HG03442 (cell line): ENCODE results near the gene SUMO3.

Experiments used
- ATAC-seq: cut with Tn5 transposase; IDR thresholded peaks from one replicate; pipeline ENCODE4 v1.9.1; 2021; ENCODE audit warnings: mild to moderate bottlenecking, moderate library complexity; ENCODE audit not compliant: unreplicated experiment

SUMO3 gene

GRCh38 chr21:44780767-44781459, 36.9 kb downstream of the SUMO3 start:
- no peak for ATAC-seq

- no peak for ATAC-seq
These were observed 37.7 kb downstream of the SUMO3 start for GRCh38 chr21:44780137-44780502.

DNA sequence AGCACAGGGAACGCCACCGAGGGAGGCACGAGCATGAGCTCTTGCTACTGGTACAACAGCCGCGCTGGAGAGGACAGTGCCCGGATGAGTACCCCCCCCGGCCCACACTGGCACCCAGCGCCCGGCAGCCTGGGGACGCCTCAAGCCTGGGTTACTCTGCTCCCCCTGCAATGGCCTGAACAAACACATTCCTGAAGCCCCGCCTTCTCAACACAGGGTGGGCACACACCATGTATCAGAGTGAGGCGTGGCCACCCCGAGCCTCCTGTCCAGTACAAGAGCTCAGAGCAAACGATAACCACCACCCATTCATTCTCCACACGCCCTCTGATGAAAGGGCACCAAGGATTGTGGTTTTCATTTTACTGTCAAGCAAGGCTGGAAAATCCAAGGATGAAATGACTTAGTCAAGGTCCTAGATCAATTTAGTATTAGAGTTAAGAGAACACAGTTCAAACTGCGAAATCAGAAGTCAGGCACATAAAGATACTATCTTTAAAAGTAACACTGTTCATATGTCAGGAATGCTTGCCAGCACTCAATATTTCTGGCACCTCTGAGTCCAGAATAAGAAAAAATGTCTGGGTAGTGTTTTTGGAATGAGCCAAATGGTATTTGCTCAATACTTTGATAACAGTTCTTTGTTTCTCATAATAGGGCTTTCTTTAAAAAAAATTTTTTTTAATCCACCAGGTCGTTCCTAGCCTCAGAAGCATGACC, 38.3 kb downstream of the SUMO3 start:
- ATAC-seq, result no peak

DNA sequence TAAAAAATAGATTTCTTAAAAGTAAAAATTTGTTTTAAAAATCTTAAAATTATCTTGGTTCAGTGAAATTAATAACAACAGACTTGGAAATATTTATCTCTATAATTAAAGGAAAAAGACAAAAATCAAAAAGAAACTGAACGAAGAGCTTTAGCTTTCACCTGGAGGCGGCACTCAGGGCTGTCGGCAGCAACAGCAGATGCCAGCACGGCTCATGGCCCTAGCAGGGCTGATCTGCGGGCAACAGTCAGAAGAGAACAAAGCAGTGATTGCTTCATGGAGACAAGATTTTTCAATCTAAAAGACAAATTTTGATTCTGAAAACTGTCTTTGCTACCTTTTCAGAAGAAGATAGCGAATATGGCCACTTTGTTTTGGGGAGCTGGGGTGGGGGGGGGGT, 38.9 kb downstream of the SUMO3 start:
- ATAC-seq, result no peak

DNA sequence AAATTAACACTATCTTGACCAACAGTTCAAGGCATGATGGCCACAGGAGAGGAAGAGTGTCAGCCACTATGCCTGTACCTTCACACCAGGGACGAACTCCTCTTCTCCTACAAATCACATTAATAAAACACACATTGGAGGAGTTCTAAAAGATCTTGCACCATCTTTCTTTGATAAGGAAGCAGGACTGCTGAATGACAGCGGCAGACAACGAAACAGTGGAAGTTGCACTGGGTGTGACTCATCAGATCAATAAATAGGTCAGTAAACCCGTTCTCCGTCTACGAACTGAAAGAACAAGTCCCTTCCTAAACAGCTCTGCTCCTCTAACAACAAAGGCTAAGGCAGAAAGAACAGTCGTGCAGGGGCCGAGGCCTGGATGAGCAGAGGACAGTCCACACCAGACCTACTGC, 39.4 kb downstream of the SUMO3 start:
- ATAC-seq, result no peak

DNA sequence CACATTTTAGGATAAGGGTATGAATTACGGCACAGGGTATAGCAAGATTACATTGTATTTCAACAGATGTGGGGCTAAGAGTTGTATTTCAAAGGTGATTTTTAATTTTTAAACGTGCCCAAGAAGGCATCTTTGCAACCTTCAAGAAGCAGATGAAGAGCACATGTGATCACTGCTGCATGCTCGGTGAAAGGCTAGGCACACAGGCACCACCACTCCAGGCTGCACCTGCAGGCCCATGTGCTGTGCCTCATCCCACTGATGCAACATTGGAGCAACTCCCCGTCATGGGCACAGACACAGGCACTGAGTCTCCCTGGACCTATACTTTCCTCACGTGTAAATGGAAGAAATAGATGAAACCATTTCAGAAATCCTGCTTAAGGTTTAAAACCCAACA, 39.8 kb downstream of the SUMO3 start:
- ATAC-seq, result no peak

- no peak for ATAC-seq
These were observed 42.9 kb downstream of the SUMO3 start for GRCh38 chr21:44774972-44775371.

- no peak for ATAC-seq
These were observed 44.5 kb downstream of the SUMO3 start for GRCh38 chr21:44773291-44773932.

DNA sequence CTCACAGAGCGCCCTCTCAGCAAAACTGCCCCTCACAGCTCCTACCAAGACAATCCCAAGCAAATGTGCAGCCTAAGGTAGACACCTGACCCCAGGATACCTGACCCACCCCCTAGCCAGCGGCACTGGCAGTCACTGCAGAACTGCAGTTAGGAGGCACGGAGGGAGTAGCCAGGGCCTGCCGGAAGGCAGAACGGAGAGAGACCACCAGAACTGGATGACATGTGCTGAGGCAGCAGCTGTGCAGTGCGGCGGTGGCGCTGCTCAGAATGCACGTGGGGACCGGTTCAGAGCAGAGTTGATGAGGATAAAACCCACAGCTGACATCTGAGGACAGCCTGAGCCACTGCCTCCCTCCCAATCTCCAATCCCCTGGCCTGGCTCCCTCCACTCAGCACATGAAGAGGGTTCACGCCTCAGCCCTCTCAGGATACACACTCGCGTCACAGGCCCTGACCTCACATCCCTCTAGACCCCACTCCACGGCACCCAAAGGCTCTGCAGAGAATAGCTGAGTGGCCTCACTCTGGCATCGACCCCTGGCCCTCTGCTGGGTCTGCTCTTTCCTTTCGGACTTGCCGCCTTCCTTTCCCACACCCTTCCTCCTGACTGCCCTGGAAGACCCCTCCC, 45.9 kb downstream of the SUMO3 start:
- no peak for ATAC-seq

DNA sequence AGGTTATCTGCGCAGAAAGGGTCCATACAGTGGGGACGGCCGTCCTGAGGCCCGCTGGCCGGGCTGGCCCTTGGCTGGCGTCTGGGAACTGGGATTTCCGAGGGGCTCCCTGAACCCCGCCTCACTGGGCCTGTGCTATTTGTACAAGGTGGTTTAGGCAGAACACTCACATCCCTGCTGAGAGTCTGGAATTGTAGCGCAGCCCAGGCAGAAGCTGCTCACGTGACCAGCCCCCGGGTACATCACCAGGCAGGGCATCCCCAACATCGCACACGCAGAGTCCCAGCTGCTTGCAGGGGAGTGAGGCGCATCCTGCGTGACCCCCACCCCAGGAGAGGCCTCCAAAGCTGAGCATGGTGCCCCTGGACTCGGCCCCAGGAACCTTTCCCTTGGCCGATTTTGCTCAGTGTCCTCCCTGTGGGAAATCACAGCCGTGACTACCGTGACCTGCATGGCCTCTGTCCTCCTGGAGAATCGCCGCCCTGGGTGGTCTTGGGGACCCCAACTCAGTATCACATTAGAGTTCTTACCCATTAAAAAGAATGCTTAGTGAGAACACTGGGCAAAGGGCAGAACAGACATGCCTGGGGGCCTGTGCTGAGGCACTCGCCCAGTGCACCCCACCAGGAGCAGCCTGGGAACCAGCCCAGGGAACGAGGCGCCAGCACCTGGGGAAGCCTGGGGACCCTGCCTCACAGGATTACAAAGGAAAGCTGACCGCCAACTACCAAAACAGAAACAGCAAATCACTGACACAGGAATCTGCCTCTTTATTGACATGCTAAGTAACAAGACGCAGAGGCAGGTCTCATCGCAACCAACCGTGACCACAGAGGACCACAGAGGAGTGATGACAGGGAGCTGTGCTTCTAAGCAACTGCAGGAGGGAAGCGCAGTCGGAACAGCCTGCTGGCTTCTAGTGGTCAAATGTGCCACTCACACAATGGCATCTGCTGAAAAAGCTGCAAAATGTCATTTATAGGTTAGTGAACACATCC, 49.7 kb downstream of the SUMO3 start:
- no peak for ATAC-seq

DNA sequence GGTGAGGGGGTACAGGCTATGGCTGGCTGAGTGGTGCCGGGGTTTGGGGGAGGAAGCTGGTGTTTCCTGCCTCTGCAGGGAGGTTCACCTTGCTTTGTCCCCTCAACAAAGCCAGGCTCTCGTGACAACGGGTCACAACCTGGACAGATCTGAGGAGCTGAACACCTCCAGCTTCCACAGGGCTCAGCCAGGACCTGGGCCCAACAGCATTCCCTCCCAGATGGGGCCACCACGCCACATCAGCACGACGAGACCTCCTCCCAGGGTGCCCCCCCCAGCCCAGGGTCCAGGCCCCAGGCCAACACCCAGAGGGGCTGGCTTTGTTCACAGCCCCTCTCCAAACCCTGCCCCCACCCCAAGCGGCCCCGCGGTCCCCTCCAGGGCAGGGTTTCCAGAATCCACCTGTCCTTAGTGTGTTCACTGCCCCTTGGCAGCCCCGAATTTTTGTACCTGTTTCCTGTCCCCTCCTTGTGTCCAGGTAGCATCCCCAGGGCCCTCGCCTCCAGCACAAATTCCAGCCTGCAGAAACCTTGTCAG, 51.0 kb downstream of the SUMO3 start:
- no peak for ATAC-seq

- ATAC-seq, result no peak
These were observed 51.6 kb downstream of the SUMO3 start for GRCh38 chr21:44766014-44766817.

DNA sequence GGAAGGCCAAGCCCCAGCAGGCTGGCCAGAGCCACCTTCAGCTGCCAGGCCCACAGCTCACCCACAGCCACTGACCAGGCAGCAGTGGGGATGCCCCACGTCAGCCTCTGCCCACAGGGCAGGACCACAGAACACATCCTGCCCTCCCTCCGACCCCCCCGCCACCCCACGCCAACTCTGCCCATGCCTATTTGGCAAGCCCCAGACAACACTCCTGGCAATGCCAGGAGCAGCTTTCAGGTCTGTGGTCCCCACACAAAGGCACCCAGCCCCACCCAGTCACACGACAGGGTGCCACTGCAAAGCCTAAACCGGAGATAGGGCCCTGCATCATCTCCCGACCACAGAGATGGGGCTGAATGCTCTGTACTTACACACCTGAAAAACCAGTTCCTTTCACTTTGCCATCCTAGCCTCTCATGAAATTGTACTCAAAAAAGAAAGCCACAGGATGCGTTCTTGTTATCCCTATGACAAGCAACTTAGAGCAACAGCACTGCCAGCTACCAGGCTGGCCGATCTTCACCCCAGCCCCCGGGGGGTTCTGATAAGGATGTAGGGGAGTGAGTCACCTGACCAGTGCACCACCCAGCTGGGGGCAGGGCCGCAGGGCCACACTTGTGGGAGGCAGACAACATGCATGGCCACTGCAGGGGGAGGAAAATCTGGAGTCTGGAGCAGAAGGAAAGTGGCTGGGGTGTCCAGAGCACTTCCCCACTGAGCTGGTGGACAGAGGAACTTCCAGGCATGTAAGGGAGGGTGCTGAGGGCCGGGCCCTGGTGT, 52.4 kb downstream of the SUMO3 start:
- ATAC-seq, result no peak

GRCh38 chr21:44764319-44765230, 53.3 kb downstream of the SUMO3 start:
- ATAC-seq, result no peak

- no peak for ATAC-seq
These were observed 54.2 kb downstream of the SUMO3 start for GRCh38 chr21:44763451-44764318.

- no peak for ATAC-seq
These were observed 54.8 kb downstream of the SUMO3 start for GRCh38 chr21:44763050-44763378.
